ENCODE measurements around the gene TMEM61.

DNA sequence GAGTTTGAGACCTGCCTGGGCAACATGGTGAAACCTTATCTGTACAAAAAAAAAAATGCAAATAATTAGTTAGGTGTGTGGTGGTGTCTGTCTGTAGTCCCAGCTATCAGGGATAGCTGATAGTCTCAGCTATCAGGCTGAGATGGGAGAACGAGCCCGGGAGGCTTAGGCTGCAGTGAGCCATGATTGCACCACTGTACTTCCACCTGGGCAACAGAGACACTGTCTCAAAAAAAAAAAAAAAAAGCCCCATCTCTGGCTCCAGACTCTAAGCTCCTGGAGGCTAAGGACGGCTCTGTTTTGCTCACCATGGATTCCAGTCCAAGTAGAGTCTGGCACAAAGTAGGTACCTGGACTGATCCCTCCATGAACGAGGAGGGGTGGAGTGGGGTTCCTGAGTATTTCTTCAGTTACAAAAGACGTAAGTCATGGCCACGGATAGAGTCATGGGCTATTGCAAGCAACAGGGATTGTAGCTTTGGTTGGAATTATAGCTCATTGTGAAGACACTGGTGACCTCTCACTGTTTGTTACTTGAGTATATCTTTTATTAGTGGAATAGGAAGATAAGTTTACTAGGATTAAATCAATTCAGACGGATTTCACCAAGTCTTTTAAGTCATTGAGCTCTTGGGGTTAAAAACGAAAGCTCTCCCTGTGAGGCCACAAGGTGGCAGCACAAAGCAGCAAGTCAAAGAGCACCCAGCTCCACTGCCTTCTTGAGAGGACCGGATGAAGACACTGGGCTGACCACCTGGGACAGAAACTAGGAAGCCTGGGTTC lies 35.6 kb upstream of the TMEM61 start:
- TF ChIP-seq, protein P1, sequence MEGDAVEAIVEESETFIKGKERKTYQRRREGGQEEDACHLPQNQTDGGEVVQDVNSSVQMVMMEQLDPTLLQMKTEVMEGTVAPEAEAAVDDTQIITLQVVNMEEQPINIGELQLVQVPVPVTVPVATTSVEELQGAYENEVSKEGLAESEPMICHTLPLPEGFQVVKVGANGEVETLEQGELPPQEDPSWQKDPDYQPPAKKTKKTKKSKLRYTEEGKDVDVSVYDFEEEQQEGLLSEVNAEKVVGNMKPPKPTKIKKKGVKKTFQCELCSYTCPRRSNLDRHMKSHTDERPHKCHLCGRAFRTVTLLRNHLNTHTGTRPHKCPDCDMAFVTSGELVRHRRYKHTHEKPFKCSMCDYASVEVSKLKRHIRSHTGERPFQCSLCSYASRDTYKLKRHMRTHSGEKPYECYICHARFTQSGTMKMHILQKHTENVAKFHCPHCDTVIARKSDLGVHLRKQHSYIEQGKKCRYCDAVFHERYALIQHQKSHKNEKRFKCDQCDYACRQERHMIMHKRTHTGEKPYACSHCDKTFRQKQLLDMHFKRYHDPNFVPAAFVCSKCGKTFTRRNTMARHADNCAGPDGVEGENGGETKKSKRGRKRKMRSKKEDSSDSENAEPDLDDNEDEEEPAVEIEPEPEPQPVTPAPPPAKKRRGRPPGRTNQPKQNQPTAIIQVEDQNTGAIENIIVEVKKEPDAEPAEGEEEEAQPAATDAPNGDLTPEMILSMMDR (IDR thresholded peaks at IDR 0.05), result peak; percentile 31 to 81
- no peak for TF ChIP-seq POLR2A (IDR thresholded peaks at IDR 0.05)
